ENCODE results near the gene SAG.

DNA sequence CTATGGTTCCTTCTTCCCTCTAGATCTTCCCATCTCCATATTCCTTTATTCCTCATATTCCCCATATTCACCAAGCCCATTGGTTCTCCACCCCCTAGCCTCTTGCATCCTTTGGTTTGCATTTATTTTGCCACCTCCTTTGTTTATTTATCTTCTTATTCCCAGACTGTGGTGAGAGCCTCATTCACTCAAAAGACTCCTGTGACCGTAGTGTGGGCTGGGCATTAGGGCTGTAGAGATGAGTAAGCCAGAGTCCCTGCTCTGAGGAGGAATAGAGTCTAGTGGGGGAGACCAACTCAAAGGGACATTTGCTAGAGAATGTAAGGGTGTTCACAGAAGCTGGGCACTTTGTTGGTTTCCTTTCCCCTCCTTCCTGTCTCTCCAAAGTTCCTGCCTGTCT lies 47.9 kb upstream of the SAG start:
- TF ChIP-seq CTCF (IDR thresholded peaks at IDR 0.05; ENCODE audit: low read length) (no peak), EZH2phosphoT487 (IDR thresholded peaks at IDR 0.05; ENCODE audit: low read length) (no peak)

Data from MM.1S (cell line).